Left ventricle myocardium superior (tissue), 1 donor: ENCODE measurements around the gene SPANXN2. TPM values are rescaled to one million over a fixed set of nuclear protein-coding genes. Genes with fewer than 3 reads are reported as not detected.
"Not testable (repeated sequence)": the region's sequence is repeated elsewhere in the genome, so short reads cannot be mapped to it uniquely, and the experiment has no call there.

Experiments used
- ATAC-seq: fragments of 200-7000 bp; cut with Tn5 transposase; one replicate; pipeline ENCODE4 v1.9.1; 2020; ENCODE audit warnings: mild to moderate bottlenecking, moderate library complexity
- DNase-seq: peaks from one replicate; pipeline ENCODE4 v3.0.0-alpha.2; 2020
- intact Hi-C: fragments of 100-400 bp; cut with micrococcal nuclease; formaldehyde crosslinking; loops from one replicate; pipeline ENCODE4 v1.11.0; 2022
- long read RNA-seq: library from polyadenylated mRNA; unstranded; transcript quantifications from one replicate; pipeline ENCODE4 v2.0.0, GENCODE V29; 2021
- total RNA-seq: library from RNA; stranded (reverse); fragmentation: NEBNext Ultra II Directional; extraction: Animal tissue kit (Norgen Biotek cat#: 25700); gene quantifications from one replicate; pipeline ENCODE4 v1.2.1, GENCODE V29; 2021
- donor health status: DM: no; HTN: yes; CAD: no; lungs with severe emphysema.

The SPANXN2 gene
- total RNA-seq, result not detected
- long read RNA-seq, result 0 reads

- intact Hi-C loops, DNase-seq, ATAC-seq: not testable (repeated sequence)
Observed at GRCh38 chrX:143720652-143721051, at the start of gene SPANXN2. Gene SPANXN2 (minus strand): TSS chrX:143720752. CDS start chrX:143720668, 84 bp downstream.

GRCh38 chrX:143768976-143769375 lies 48.4 kb upstream of the SPANXN2 start:
- intact Hi-C loops, result no loop called here
- no peak for ATAC-seq
- no peak for DNase-seq

- intact Hi-C loops, DNase-seq: not testable (repeated sequence)
Observed at GRCh38 chrX:143767789-143768188, 47.2 kb upstream of the SPANXN2 start.

GRCh38 chrX:143757887-143758286 lies 37.3 kb upstream of the SPANXN2 start:
- ATAC-seq (no peak), DNase-seq (no peak)
- intact Hi-C loops, result no loop called here

More at GRCh38 chrX:143767789-143768188, 47.2 kb upstream of the SPANXN2 start:
- not testable (repeated sequence) for ATAC-seq

- no peak for DNase-seq
- intact Hi-C loops, result no loop called here
- ATAC-seq, result no peak
Observed at GRCh38 chrX:143757375-143757774, 36.8 kb upstream of the SPANXN2 start.

- intact Hi-C loops, result no loop called here
- DNase-seq, result no peak
- ATAC-seq, result no peak
Observed at GRCh38 chrX:143754183-143754582, 33.6 kb upstream of the SPANXN2 start.

- ATAC-seq (no peak), DNase-seq (no peak)
- intact Hi-C loops, result no loop called here
Observed at GRCh38 chrX:143733866-143734265, 13.3 kb upstream of the SPANXN2 start.

GRCh38 chrX:143726296-143726695 lies 5.7 kb upstream of the SPANXN2 start:
- ATAC-seq (no peak), DNase-seq (no peak)
- intact Hi-C loops, result no loop called here

GRCh38 chrX:143701460-143701859 lies 19.1 kb downstream of the SPANXN2 start:
- no peak for ATAC-seq
- intact Hi-C loops, result no loop called here
- no peak for DNase-seq

GRCh38 chrX:143694885-143695284 lies 25.7 kb downstream of the SPANXN2 start:
- intact Hi-C loops, result no loop called here
- ATAC-seq (no peak), DNase-seq (no peak)

GRCh38 chrX:143683486-143683885 lies 37.1 kb downstream of the SPANXN2 start:
- intact Hi-C loops, result no loop called here
- no peak for DNase-seq

GRCh38 chrX:143674926-143675325 lies 45.6 kb downstream of the SPANXN2 start:
- intact Hi-C loops, result no loop called here
- DNase-seq (no peak), ATAC-seq (no peak)

More at GRCh38 chrX:143683486-143683885, 37.1 kb downstream of the SPANXN2 start:
- ATAC-seq, result no peak

- intact Hi-C loops, result no loop called here
- ATAC-seq (no peak), DNase-seq (no peak)
Observed at GRCh38 chrX:143669395-143669794, 51.2 kb downstream of the SPANXN2 start.

GRCh38 chrX:143664302-143664701 lies 56.2 kb downstream of the SPANXN2 start:
- DNase-seq (no peak), ATAC-seq (no peak)
- intact Hi-C loops, result no loop called here

- no peak for DNase-seq
- intact Hi-C loops, result no loop called here
- ATAC-seq, result no peak
Observed at GRCh38 chrX:143663755-143664154, 56.8 kb downstream of the SPANXN2 start.

Other genes with a start within 250 kb of the SPANXN2 start
- not detected for gene SPANXN3, start 203.3 kb downstream of the SPANXN2 start, total RNA-seq
- 0.22 TPM for gene SLITRK4, start 84.7 kb downstream of the SPANXN2 start, total RNA-seq
- gene UBE2NL, start 163.3 kb upstream of the SPANXN2 start, total RNA-seq, result not detected